ENCODE results near the gene IGFALS. TPM values are rescaled to one million over a fixed set of nuclear protein-coding genes. Genes with fewer than 3 reads are reported as not detected.

Gene IGFALS
- total RNA-seq, 4 donors from 2014 or later: 0.27 to 10.8 (median 0.48) TPM; not detected in 1

- H3K4me1 ChIP-seq: peaks cover 0 to 4% (median 2%) of the 10 kb centered on the region in 4 donors
- no peak for DNase-seq
- in situ Hi-C loops (cut with MboI; ENCODE audit: low pct_ligation_motif_present in 1 of 4, low pct_unique_long_range_greater_than_20kb in 1 of 4, low sequenced_read_pairs in 3 of 4): no loop called here
- 96% methylated on average over 16 of the region's 16 CpGs; no CpG with 5 or more reads in 1 of the 2 donors for WGBS, 2 donors (ENCODE audit: low coverage in 1 of 2)
- no peak for TF ChIP-seq POLR2A (IDR thresholded peaks at IDR 0.05)
- TF ChIP-seq POLR2AphosphoS5 (IDR thresholded peaks at IDR 0.05): no peak
- no peak for TF ChIP-seq CTCF (IDR thresholded peaks at IDR 0.05)
- no peak for TF ChIP-seq EP300 (IDR thresholded peaks at IDR 0.05; ENCODE audit: low read depth)
- H3K27me3 ChIP-seq: no peaks in the 10 kb centered on the region
- intact Hi-C loops (cut with DNase I; ENCODE audit: low total_unique reads): no loop called here
- H3K9me3 ChIP-seq: no peaks in the 10 kb centered on the region
- no peak overlapping the region for H3K4me3 ChIP-seq
- peaks cover 0 to 23% (median 12%) of the 10 kb centered on the region in 4 donors for H3K36me3 ChIP-seq
- H3K27ac ChIP-seq: no peak overlapping the region
Measured at GRCh38 chr16:1751946-1752345, 41.6 kb downstream of the IGFALS start.

DNA sequence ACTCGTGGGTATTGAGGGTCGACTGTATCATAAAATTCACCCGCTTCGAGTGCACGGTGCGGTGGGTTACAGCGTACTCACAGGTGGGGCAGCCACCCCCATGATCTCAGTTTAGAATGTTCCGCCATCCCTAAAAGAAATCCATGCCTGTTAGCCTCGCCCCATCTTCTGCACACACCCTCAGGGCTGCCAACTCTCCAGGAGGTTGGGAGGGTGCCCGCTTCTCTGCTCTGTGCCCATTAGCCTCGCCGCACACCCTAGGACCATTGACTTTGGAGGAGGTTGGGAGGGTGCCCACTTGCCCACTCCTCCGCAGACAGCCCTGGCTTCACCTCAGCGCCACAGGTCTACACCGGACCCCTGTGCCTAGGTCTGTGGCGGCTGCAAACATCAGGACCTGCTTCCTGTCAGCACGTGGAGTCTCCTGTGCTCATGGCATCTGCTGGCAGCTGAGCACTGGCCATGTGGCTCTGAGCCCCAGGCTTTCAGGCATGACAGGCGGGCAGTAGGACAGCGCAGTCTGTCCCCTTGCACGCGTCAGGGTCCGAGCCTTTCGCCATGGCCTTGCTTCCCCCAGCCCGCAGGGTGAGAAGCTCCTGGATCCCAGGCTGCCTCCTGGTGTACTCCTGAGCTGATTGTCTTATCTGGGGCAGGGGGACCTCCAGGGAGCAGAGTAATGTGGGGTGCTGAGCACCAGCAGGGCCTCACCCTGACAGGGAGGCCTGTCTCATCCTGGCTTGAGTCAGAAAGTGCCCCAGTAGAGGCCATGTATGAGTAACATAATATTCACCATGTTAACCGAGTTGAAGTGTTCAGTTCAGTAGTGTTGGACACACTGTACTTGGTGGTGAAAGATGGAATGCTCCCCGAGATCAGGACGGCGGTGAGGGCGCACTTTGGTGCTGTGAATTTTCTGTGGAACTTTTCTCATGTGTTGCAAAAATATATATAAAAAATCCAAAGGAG lies 44.1 kb downstream of the IGFALS start:
- in situ Hi-C loops (cut with MboI; ENCODE audit: low pct_ligation_motif_present in 1 of 4, low pct_unique_long_range_greater_than_20kb in 1 of 4, low sequenced_read_pairs in 3 of 4): no loop called here

GRCh38 chr16:1747934-1748333 lies 45.6 kb downstream of the IGFALS start:
- no peak overlapping the region for H3K4me3 ChIP-seq
- no peaks in the 10 kb centered on the region for H3K4me1 ChIP-seq
- TF ChIP-seq POLR2A (IDR thresholded peaks at IDR 0.05): no peak
- TF ChIP-seq POLR2AphosphoS5 (IDR thresholded peaks at IDR 0.05): no peak
- TF ChIP-seq CTCF (IDR thresholded peaks at IDR 0.05): no peak
- no peak for TF ChIP-seq EP300 (IDR thresholded peaks at IDR 0.05; ENCODE audit: low read depth)
- H3K27ac ChIP-seq: no peak overlapping the region
- H3K27me3 ChIP-seq: no peaks in the 10 kb centered on the region
- in situ Hi-C loops (cut with MboI; ENCODE audit: low pct_ligation_motif_present in 1 of 4, low pct_unique_long_range_greater_than_20kb in 1 of 4, low sequenced_read_pairs in 3 of 4): no loop called here
- 97% methylated on average over 7 of the region's 11 CpGs; no CpG with 5 or more reads in 1 of the 2 donors for WGBS, 2 donors (ENCODE audit: low coverage in 1 of 2)
- H3K9me3 ChIP-seq: no peaks in the 10 kb centered on the region
- intact Hi-C loops (cut with DNase I; ENCODE audit: low total_unique reads): no loop called here
- no peak for DNase-seq
- peaks cover 0 to 30% (median 13%) of the 10 kb centered on the region in 4 donors for H3K36me3 ChIP-seq

More for the DNA sequence above, 44.1 kb downstream of the IGFALS start:
- DNase-seq: no peak
- 95 to 100% methylated on average over 6 to 29 of the region's 29 CpGs for WGBS, 2 donors (ENCODE audit: low coverage in 1 of 2)
- Histone ChIP-seq H3K36me3 (peaks cover 0 to 24% (median 12%) of the 10 kb centered on the region in 4 donors), H3K9me3 (no peaks in the 10 kb centered on the region), H3K4me1 (no peaks in the 10 kb centered on the region), H3K27ac (no peak overlapping the region), H3K27me3 (no peaks in the 10 kb centered on the region), H3K4me3 (no peak overlapping the region)
- TF ChIP-seq EP300 (IDR thresholded peaks at IDR 0.05; ENCODE audit: low read depth) (no peak), CTCF (IDR thresholded peaks at IDR 0.05) (no peak), POLR2A (IDR thresholded peaks at IDR 0.05) (no peak), POLR2AphosphoS5 (IDR thresholded peaks at IDR 0.05) (no peak)
- intact Hi-C loops (cut with DNase I; ENCODE audit: low total_unique reads): no loop called here

- WGBS, 2 donors (ENCODE audit: low coverage in 1 of 2): 95% methylated on average over 26 of the region's 31 CpGs; no CpG with 5 or more reads in 1 of the 2 donors
- H3K36me3 ChIP-seq: peaks cover 0 to 27% (median 7%) of the 10 kb centered on the region in 4 donors
Measured at GRCh38 chr16:1746693-1747195, 46.8 kb downstream of the IGFALS start.

More at GRCh38 chr16:1746693-1747195, 46.8 kb downstream of the IGFALS start:
- Histone ChIP-seq H3K4me1 (no peaks in the 10 kb centered on the region), H3K27ac (no peak overlapping the region), H3K9me3 (no peaks in the 10 kb centered on the region), H3K4me3 (no peak overlapping the region), H3K27me3 (no peaks in the 10 kb centered on the region)
- intact Hi-C loops (cut with DNase I; ENCODE audit: low total_unique reads) (no loop called here), in situ Hi-C loops (cut with MboI; ENCODE audit: low pct_ligation_motif_present in 1 of 4, low pct_unique_long_range_greater_than_20kb in 1 of 4, low sequenced_read_pairs in 3 of 4) (no loop called here)
- DNase-seq: no peak
- TF ChIP-seq POLR2AphosphoS5 (IDR thresholded peaks at IDR 0.05) (no peak), CTCF (IDR thresholded peaks at IDR 0.05) (no peak), POLR2A (IDR thresholded peaks at IDR 0.05) (no peak), EP300 (IDR thresholded peaks at IDR 0.05; ENCODE audit: low read depth) (no peak)

Measured in transverse colon (tissue), 4 donors.